HG03060 (cell line): ENCODE results near the gene SLC22A3.

Experiments
- ATAC-seq: cut with Tn5 transposase; IDR thresholded peaks from one replicate; pipeline ENCODE4 v1.9.1; 2021; ENCODE audit warnings: low read depth, moderate number of reproducible peaks; ENCODE audit not compliant: unreplicated experiment

The SLC22A3 gene

GRCh38 chr6:160333841-160334240 is 14.3 kb upstream of the SLC22A3 start:
- ATAC-seq, result no peak

- ATAC-seq, result no peak
Measured at GRCh38 chr6:160336200-160336599, 12.0 kb upstream of the SLC22A3 start.

- no peak for ATAC-seq
Measured at GRCh38 chr6:160337301-160337700, 10.9 kb upstream of the SLC22A3 start.

- ATAC-seq, result no peak
Measured at GRCh38 chr6:160337991-160338390, 10.2 kb upstream of the SLC22A3 start.

GRCh38 chr6:160343144-160343543 is 5.0 kb upstream of the SLC22A3 start:
- no peak for ATAC-seq

GRCh38 chr6:160344271-160344670 is 3.9 kb upstream of the SLC22A3 start:
- no peak for ATAC-seq

GRCh38 chr6:160347259-160348222 is 637 bp upstream of the SLC22A3 start:
- ATAC-seq, result no peak

- ATAC-seq, result no peak
Measured at GRCh38 chr6:160349020-160349441, 853 bp downstream of the SLC22A3 start.

- no peak for ATAC-seq
Measured at GRCh38 chr6:160349814-160350350, 1.7 kb downstream of the SLC22A3 start.

GRCh38 chr6:160353950-160354496 is 5.8 kb downstream of the SLC22A3 start:
- no peak for ATAC-seq

- ATAC-seq, result no peak
Measured at GRCh38 chr6:160355001-160355400, 6.8 kb downstream of the SLC22A3 start.

- no peak for ATAC-seq
Measured at GRCh38 chr6:160356074-160356744, 8.0 kb downstream of the SLC22A3 start.

- no peak for ATAC-seq
Measured at GRCh38 chr6:160357088-160357487, 8.9 kb downstream of the SLC22A3 start.

GRCh38 chr6:160358225-160359119 is 10.3 kb downstream of the SLC22A3 start:
- ATAC-seq, result no peak

- no peak for ATAC-seq
Measured at GRCh38 chr6:160360955-160361354, 12.8 kb downstream of the SLC22A3 start.

- ATAC-seq, result no peak
Measured at GRCh38 chr6:160362556-160362955, 14.4 kb downstream of the SLC22A3 start.

- ATAC-seq, result no peak
Measured at GRCh38 chr6:160363016-160363996, 15.1 kb downstream of the SLC22A3 start.

- no peak for ATAC-seq
Measured at GRCh38 chr6:160365117-160365516, 16.9 kb downstream of the SLC22A3 start.
